Measurements from ENCODE around the gene NFE2L3. TPM values are rescaled to one million over a fixed set of nuclear protein-coding genes. Genes with fewer than 3 reads are reported as not detected.

NFE2L3 gene
- total and polyA plus RNA-seq, 2 of the 4 experiments (the other 2 are of a cell fraction): 28.0 to 43.2 TPM

GRCh38 chr7:26115650-26116049, 36.3 kb upstream of the NFE2L3 start:
- ATAC-seq (ENCODE audit: low read depth): no peak
- ChIA-PET CTCF (no interaction called here), POLR2A (ENCODE audit: unreplicated experiment) (no interaction called here)
- BruUV-seq (replicated peaks): no TSS peak
- Histone ChIP-seq H3K23ac (ENCODE audit: low read depth, low read length) (no peak overlapping the region), H3K18ac (ENCODE audit: low read depth, low read length) (no peak overlapping the region), H2AK5ac (ENCODE audit: low read depth, low read length) (no peak overlapping the region), H4K91ac (ENCODE audit: insufficient read depth, low read depth, low read length) (no peak overlapping the region), H3K9me3 (ENCODE audit: control insufficient read depth, insufficient read depth, low read length) (no peaks in the 10 kb centered on the region), H2BK5ac (ENCODE audit: low read depth, low read length, poor library complexity, severe bottlenecking) (no peak overlapping the region), H3K79me1 (ENCODE audit: low read depth in 1 of 2, low read length in 2 of 2) (no peaks in the 10 kb centered on the region), H3K9ac (ENCODE audit: low read depth, low read length) (no peak overlapping the region), H2AK9ac (replicated peaks; ENCODE audit: low read depth, low read length, poor library complexity) (no peak overlapping the region), H4K20me1 (ENCODE audit: insufficient read depth, low read length) (no peaks in the 10 kb centered on the region), H3K4me2 (ENCODE audit: low read depth, low read length) (no peak overlapping the region), H3K56ac (ENCODE audit: extremely low read depth, insufficient read depth, low read length) (no peak overlapping the region), H3K27ac (ENCODE audit: insufficient read depth, low read length) (no peak overlapping the region), H3K4me3 (ENCODE audit: insufficient read depth, low read depth, low read length) (no peak overlapping the region), H2BK120ac (ENCODE audit: low read depth, low read length) (no peak overlapping the region), H3K4me1 (ENCODE audit: control insufficient read depth, insufficient read depth, low read length) (no peaks in the 10 kb centered on the region), H2BK20ac (ENCODE audit: low read depth, low read length) (no peak overlapping the region), H4K5ac (ENCODE audit: low read depth, low read length) (no peak overlapping the region), H4K8ac (ENCODE audit: low read depth in 2 of 2, low read length in 2 of 2) (no peak overlapping the region), H3K4ac (ENCODE audit: low read depth, low read length) (no peak overlapping the region), H3K14ac (replicated peaks; ENCODE audit: low read depth, low read length) (no peak overlapping the region), H2AFZ (replicated peaks; ENCODE audit: low read length, poor library complexity) (no peak overlapping the region), H3K9me1 (ENCODE audit: insufficient read depth, low read length) (no peaks in the 10 kb centered on the region), H3K36me3 (ENCODE audit: control insufficient read depth, insufficient read depth, low read length) (no peaks in the 10 kb centered on the region), H2BK15ac (ENCODE audit: low read depth, low read length) (no peak overlapping the region), H3K27me3 (ENCODE audit: control insufficient read depth, insufficient read depth, low read length) (peaks cover 19% of the 10 kb centered on the region)
- intact Hi-C loops (cut with micrococcal nuclease) (no loop called here), dilution Hi-C loops (cut with HindIII; ENCODE audit: low sequenced_read_pairs, unreplicated experiment) (no loop called here), in situ Hi-C loops (cut with MboI; ENCODE audit: low sequenced_read_pairs) (no loop called here)
- 14% methylated on average over 2 of the region's 5 CpGs; no CpG with 5 or more reads in 1 of the 2 experiments for WGBS, 2 experiments (ENCODE audit: extremely low coverage in 2 of 2, insufficient read length in 1 of 2)
- no peak for DNase-seq
- TF ChIP-seq RFX5 (IDR thresholded peaks at IDR 0.05; ENCODE audit: low read depth, low read length) (no peak), BHLHE40 (IDR thresholded peaks at IDR 0.05; ENCODE audit: low read depth, low read length) (no peak), SMC3 (IDR thresholded peaks at IDR 0.05; ENCODE audit: low read depth, low read length) (no peak)
